OCI-LY7 (cell line): ENCODE measurements around the gene BPIFA3. TPM values are rescaled to one million over a fixed set of nuclear protein-coding genes. Genes with fewer than 3 reads are reported as not detected.

Experiments
- BruUV-seq: library from RNA; stranded (reverse); fragments of 400-500 nt; replicated peaks from 2 replicates; lab custom pipeline; 2021; lab: Mats Ljungman, UMichigan
- CTCF ChIA-PET: fragments of 300-600 bp; sonication (Branson Sonifier 250); formaldehyde crosslinking; loops from one replicate; lab custom pipeline; 2022; ENCODE audit warnings: antibody characterized with exemption; ENCODE audit not compliant: unreplicated experiment; lab: Charles Lee
- POLR2A ChIA-PET: fragments of 300-600 bp; sonication (Branson Sonifier 250); formaldehyde crosslinking; loops from one replicate; lab custom pipeline; 2022; ENCODE audit warnings: antibody characterized with exemption; lab: Charles Lee
- DNase-seq: peaks from one replicate; pipeline ENCODE4 v3.0.0-alpha.2; 2015; ENCODE audit warnings: low spot score
- H2AFZ ChIP-seq: fragments of 200-600 bp; sonication (generic), shearing (Covaris generic); 2 replicates; pipeline ENCODE4 v1.6.1; 2014; ENCODE audit warnings: mild to moderate bottlenecking, antibody characterized with exemption, low read length, moderate library complexity
- H3K27ac ChIP-seq: fragments of 200-600 bp; sonication (generic); 2 replicates; pipeline ENCODE4 v1.5.1; 2014; ENCODE audit warnings: mixed run types, low read depth, mild to moderate bottlenecking, moderate library complexity, low read length, inconsistent platforms; ENCODE audit not compliant: poor library complexity, severe bottlenecking
- H3K36me3 ChIP-seq: fragments of 200-600 bp; sonication (generic); 2 replicates; pipeline ENCODE4 v1.6.1; 2014; ENCODE audit warnings: mild to moderate bottlenecking, antibody characterized with exemption, low read length, moderate library complexity, mixed read lengths; ENCODE audit not compliant: insufficient read depth
- H3K4me1 ChIP-seq: fragments of 200-600 bp; sonication (generic); 2 replicates; pipeline ENCODE4 v1.5.1; 2014; ENCODE audit warnings: mild to moderate bottlenecking, low read length; ENCODE audit not compliant: insufficient read depth, poor library complexity, severe bottlenecking
- H3K4me2 ChIP-seq: fragments of 200-600 bp; sonication (generic); 2 replicates; pipeline ENCODE4 v1.6.1; 2014; ENCODE audit warnings: mild to moderate bottlenecking, low read length
- H3K4me3 ChIP-seq: fragments of 200-600 bp; sonication (generic); 2 replicates; pipeline ENCODE4 v1.5.1; 2014; ENCODE audit warnings: mild to moderate bottlenecking, low read depth, low read length; ENCODE audit not compliant: poor library complexity, severe bottlenecking
- H3K79me2 ChIP-seq: fragments of 200-600 bp; sonication (generic); 2 replicates; pipeline ENCODE4 v1.6.1; 2016; ENCODE audit warnings: low read depth, mild to moderate bottlenecking, low read length, moderate library complexity, mixed read lengths; ENCODE audit not compliant: insufficient read depth
- H3K9me2 ChIP-seq: fragments of 200-600 bp; sonication (generic); 2 replicates; pipeline ENCODE4 v1.6.1; 2016; ENCODE audit warnings: mild to moderate bottlenecking, low read length, mixed read lengths; ENCODE audit not compliant: insufficient read depth
- H3K9me3 ChIP-seq: fragments of 200-600 bp; sonication (generic); 2 replicates; pipeline ENCODE4 v1.6.1; 2014; ENCODE audit warnings: mild to moderate bottlenecking, mixed run types, low read length, mixed read lengths
- H4K20me1 ChIP-seq: fragments of 200-600 bp; sonication (generic); 2 replicates; pipeline ENCODE4 v1.6.1; 2014; ENCODE audit warnings: mild to moderate bottlenecking, antibody characterized with exemption, low read length, moderate library complexity, mixed read lengths; ENCODE audit not compliant: insufficient read depth
- CTCF ChIP-seq: fragments of 200-600 bp; sonication (generic); conservative IDR thresholded peaks from 2 replicates; pipeline ENCODE4 v1.5.1; 2014; ENCODE audit warnings: mild to moderate bottlenecking, antibody characterized with exemption, low read length, moderate library complexity, mixed read lengths
- EZH2phosphoT487 ChIP-seq: fragments of 200-600 bp; sonication (generic); IDR thresholded peaks from 2 replicates; pipeline ENCODE4 v1.6.1; 2018; ENCODE audit warnings: low read depth, borderline replicate concordance, mild to moderate bottlenecking, mixed run types, antibody characterized with exemption, low read length, moderate library complexity, mixed read lengths
- intact Hi-C: fragments of 100-400 bp; cut with micrococcal nuclease; formaldehyde crosslinking; loops from one replicate; pipeline ENCODE4 v1.10.0; 2022; ENCODE audit not compliant: unreplicated experiment
- total RNA-seq, 2 experiments: library from RNA; depleted of rRNA in 1 of 2; stranded (reverse); fragments of >200 nt in 1 of 2; shearing (Covaris generic) in 1 of 2; gene quantifications; 2 replicates each; pipeline ENCODE4 v1.2.3, GENCODE V29; 2014 to 2022

Gene BPIFA3
- total RNA-seq, 2 experiments from 2014 or later: not detected

- Histone ChIP-seq H3K27ac (no peak overlapping the region), H3K4me1 (no peaks in the 10 kb centered on the region), H3K4me2 (no peak overlapping the region), H3K4me3 (no peak overlapping the region), H2AFZ (no peak overlapping the region), H3K36me3 (no peaks in the 10 kb centered on the region), H3K79me2 (no peaks in the 10 kb centered on the region), H3K9me2 (no peaks in the 10 kb centered on the region), H4K20me1 (no peaks in the 10 kb centered on the region), H3K9me3 (0 out of 2 replicates have a peak, but pooled peaks cover 4% of the 10 kb centered on the region)
- TF ChIP-seq CTCF: 0 out of 2 replicates have a peak, but pooled peaks have one; percentile 28
- no peak for TF ChIP-seq EZH2phosphoT487
- BruUV-seq: no TSS peak
- intact Hi-C loops: no loop called here
- CTCF ChIA-PET: no interaction called here
- POLR2A ChIA-PET: no interaction called here
- no peak for DNase-seq
These were observed 44.3 kb downstream of the BPIFA3 start for GRCh38 chr20:33261465-33261864.

- Histone ChIP-seq H3K4me1 (no peaks in the 10 kb centered on the region), H3K9me3 (0 out of 2 replicates have a peak, but pooled peaks cover 4% of the 10 kb centered on the region), H3K4me2 (no peak overlapping the region), H3K4me3 (no peak overlapping the region), H3K36me3 (no peaks in the 10 kb centered on the region), H4K20me1 (no peaks in the 10 kb centered on the region), H3K79me2 (no peaks in the 10 kb centered on the region), H3K9me2 (no peaks in the 10 kb centered on the region), H2AFZ (no peak overlapping the region), H3K27ac (no peak overlapping the region)
- peak; percentile 35 for DNase-seq
- POLR2A ChIA-PET: no interaction called here
- CTCF ChIA-PET: no interaction called here
- TF ChIP-seq CTCF (peak; percentile 70), EZH2phosphoT487 (no peak)
- no TSS peak for BruUV-seq
- intact Hi-C loops: no loop called here
These were observed 45.5 kb downstream of the BPIFA3 start for GRCh38 chr20:33262658-33263065.

- CTCF ChIA-PET: no interaction called here
- Histone ChIP-seq H2AFZ (no peak overlapping the region), H3K4me3 (no peak overlapping the region), H3K27ac (no peak overlapping the region), H3K9me2 (no peaks in the 10 kb centered on the region), H4K20me1 (no peaks in the 10 kb centered on the region), H3K4me2 (no peak overlapping the region), H3K79me2 (no peaks in the 10 kb centered on the region), H3K36me3 (no peaks in the 10 kb centered on the region), H3K4me1 (no peaks in the 10 kb centered on the region), H3K9me3 (0 out of 2 replicates have a peak, but pooled peaks cover 4% of the 10 kb centered on the region)
- intact Hi-C loops: no loop called here
- BruUV-seq: no TSS peak
- DNase-seq: no peak
- TF ChIP-seq EZH2phosphoT487 (no peak), CTCF (no peak)
- POLR2A ChIA-PET: no interaction called here
These were observed 46.6 kb downstream of the BPIFA3 start for GRCh38 chr20:33263784-33264183.
